Activated T-helper 1 cell treated with anti-CD3 and anti-CD28 coated beads, Interleukin-12 subunit alpha, Interleukin-12 subunit beta, Interleukin-2, Interleukin-4 antibody, amounts not matched to agents 30 ng/mL and 10 ng/mL and 1 ng/mL, durations not matched to agents 14 hours and 24 hours and 36 hours (primary cell): ENCODE data around the gene TNFRSF19. TPM values are rescaled to one million over a fixed set of nuclear protein-coding genes. Genes with fewer than 3 reads are reported as not detected.

Experiments
- DNase-seq: peaks from one replicate; pipeline ENCODE4 v3.0.0; 2021; ENCODE audit warnings: low spot score
- H3K27ac Mint-ChIP-seq: one replicate; pipeline ENCODE4 v1.8.0; 2021; ENCODE audit warnings: mild to moderate bottlenecking, mixed read lengths
- H3K27me3 Mint-ChIP-seq: one replicate; pipeline ENCODE4 v1.8.0; 2022; ENCODE audit warnings: mild to moderate bottlenecking, moderate library complexity, mixed read lengths; ENCODE audit not compliant: insufficient read depth
- H3K36me3 Mint-ChIP-seq: one replicate; pipeline ENCODE4 v1.8.0; 2021; ENCODE audit warnings: low read depth, mixed read lengths
- H3K4me1 Mint-ChIP-seq: one replicate; pipeline ENCODE4 v1.8.0; 2021; ENCODE audit warnings: low read depth, mixed read lengths
- H3K4me3 Mint-ChIP-seq: one replicate; pipeline ENCODE4 v1.8.0; 2021; ENCODE audit warnings: mild to moderate bottlenecking, moderate library complexity, mixed read lengths
- H3K9me3 Mint-ChIP-seq: one replicate; pipeline ENCODE4 v1.8.0; 2021; ENCODE audit warnings: mixed read lengths
- intact Hi-C: fragments of 100-400 bp; cut with micrococcal nuclease; formaldehyde crosslinking; loops from one replicate; pipeline ENCODE4 v1.15.1; 2024
- total RNA-seq: library from RNA; stranded (reverse); gene quantifications from 2 replicates; pipeline ENCODE4 v1.2.3, GENCODE V29; 2022

Gene TNFRSF19
- total RNA-seq, 1 donor from 2014 or later, result not detected

DNA sequence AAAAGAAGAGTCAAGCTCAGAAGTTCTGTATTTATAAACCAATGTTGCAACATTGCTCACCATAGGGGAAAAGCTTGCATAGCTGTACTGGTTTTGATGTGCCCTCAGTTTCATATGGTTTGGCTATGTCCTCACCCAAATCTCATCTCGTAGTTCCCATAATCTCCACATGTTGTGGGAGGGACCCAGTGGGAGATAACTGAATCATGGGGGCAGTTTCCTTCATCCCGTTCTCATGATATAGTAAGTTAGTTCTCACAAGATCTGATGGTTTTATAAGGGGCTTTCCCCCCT, 73.9 kb downstream of the TNFRSF19 start:
- no peaks in the 10 kb centered on the region for H3K9me3 Mint-ChIP-seq
- H3K27me3 Mint-ChIP-seq, result peaks cover 16% of the 10 kb centered on the region
- DNase-seq, result no peak
- intact Hi-C loops, result no loop called here
- H3K4me3 Mint-ChIP-seq, result no peak overlapping the region
- no peaks in the 10 kb centered on the region for H3K4me1 Mint-ChIP-seq
- no peak overlapping the region for H3K27ac Mint-ChIP-seq
- no peaks in the 10 kb centered on the region for H3K36me3 Mint-ChIP-seq

DNA sequence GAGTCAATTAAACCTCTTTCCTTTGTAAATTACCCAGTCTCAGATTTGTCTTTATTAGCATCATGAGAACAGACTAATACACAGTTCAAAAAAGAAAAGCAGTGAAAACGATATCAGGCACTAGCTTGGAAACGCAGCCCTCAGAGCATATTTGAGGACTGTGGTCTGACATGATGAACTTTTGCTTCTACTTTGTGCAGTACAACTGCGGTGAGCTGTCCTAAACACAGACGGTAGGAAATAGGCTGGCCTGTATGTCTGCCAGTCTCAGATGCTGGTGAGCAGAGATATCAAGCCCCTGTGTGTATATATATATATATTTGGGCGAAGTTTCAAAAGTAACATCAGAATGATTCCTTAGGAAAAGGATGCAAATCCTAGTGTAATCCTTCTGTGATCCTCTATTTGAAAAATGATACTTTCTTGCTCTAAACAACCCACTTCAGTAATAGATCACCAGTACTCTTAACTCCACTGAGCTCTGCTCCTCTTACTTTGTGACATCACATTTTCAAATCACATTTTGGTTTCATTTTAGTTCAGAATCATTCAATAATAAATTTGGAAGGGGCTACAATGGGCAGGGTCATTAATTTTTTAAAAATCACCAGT, 74.4 kb downstream of the TNFRSF19 start:
- intact Hi-C loops, result no loop called here
- DNase-seq, result no peak
- Mint-ChIP-seq H3K27ac (no peak overlapping the region), H3K27me3 (peaks cover 18% of the 10 kb centered on the region), H3K36me3 (no peaks in the 10 kb centered on the region), H3K4me1 (no peaks in the 10 kb centered on the region), H3K9me3 (no peaks in the 10 kb centered on the region), H3K4me3 (no peak overlapping the region)

DNA sequence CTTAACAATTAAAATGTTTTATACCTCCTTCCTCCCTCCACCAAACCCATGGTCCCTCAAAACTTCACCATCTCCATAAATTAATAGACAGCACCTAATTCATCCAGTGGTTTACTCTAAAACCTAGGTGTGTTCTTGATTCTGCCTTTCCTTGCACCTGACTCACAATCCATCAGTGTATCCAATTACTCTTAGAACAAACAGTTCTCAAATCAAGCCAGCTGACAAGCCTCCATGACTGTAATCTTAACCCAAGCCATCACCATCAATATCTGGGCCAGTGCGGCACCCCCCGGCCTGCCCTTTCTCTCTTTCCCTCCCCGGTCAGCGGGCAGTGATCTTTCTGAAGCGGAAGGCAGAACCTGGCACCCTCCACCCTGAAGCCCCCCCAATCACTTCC, 75.6 kb downstream of the TNFRSF19 start:
- intact Hi-C loops, result no loop called here
- Mint-ChIP-seq H3K9me3 (no peaks in the 10 kb centered on the region), H3K4me1 (no peaks in the 10 kb centered on the region), H3K27ac (no peak overlapping the region), H3K36me3 (no peaks in the 10 kb centered on the region), H3K27me3 (peaks cover 25% of the 10 kb centered on the region), H3K4me3 (no peak overlapping the region)
- no peak for DNase-seq

DNA sequence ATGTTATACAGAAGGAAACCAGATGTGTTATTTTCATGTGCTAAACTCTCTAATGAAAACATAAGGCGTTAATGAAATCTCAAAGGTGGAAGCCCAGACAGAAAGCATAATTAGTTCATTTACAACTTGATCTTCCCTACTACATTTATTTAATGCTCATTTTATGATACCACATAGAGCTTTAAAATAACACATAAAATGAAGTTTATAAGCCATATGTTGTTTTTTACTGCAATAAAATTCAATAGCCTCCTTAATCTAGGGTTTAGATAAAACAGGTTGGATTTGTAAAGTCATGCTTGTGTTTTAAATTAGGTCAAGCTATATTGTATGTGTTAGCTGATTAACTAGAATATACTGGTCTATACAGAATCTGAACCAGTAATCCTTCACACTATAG, 81.2 kb downstream of the TNFRSF19 start:
- DNase-seq, result no peak
- Mint-ChIP-seq H3K27ac (no peak overlapping the region), H3K4me1 (no peaks in the 10 kb centered on the region), H3K4me3 (no peak overlapping the region), H3K27me3 (peaks cover 32% of the 10 kb centered on the region), H3K36me3 (no peaks in the 10 kb centered on the region), H3K9me3 (no peaks in the 10 kb centered on the region)
- intact Hi-C loops, result no loop called here

DNA sequence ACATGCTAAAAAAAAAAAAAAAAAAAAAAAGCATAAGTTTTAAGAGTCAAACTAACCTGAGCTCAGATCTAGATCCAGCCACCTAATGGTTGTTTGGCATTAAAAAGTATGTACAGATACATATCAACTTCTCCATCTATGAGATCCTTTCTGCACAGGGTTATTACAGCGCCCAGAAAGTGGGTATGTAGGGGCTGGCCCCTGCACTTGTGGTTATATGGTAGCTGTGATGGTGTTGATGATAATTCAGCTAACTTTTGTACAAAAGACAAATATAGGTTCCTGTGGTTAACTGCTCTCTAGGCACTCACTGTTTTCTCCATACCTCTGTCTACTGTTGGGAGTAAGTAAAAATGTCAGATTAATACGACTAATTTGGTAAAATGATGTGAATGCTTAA, 81.7 kb downstream of the TNFRSF19 start:
- no peak overlapping the region for H3K27ac Mint-ChIP-seq
- DNase-seq, result no peak
- intact Hi-C loops, result no loop called here
- no peaks in the 10 kb centered on the region for H3K36me3 Mint-ChIP-seq
- H3K4me1 Mint-ChIP-seq, result no peaks in the 10 kb centered on the region
- H3K4me3 Mint-ChIP-seq, result no peak overlapping the region
- peaks cover 32% of the 10 kb centered on the region for H3K27me3 Mint-ChIP-seq
- no peaks in the 10 kb centered on the region for H3K9me3 Mint-ChIP-seq

DNA sequence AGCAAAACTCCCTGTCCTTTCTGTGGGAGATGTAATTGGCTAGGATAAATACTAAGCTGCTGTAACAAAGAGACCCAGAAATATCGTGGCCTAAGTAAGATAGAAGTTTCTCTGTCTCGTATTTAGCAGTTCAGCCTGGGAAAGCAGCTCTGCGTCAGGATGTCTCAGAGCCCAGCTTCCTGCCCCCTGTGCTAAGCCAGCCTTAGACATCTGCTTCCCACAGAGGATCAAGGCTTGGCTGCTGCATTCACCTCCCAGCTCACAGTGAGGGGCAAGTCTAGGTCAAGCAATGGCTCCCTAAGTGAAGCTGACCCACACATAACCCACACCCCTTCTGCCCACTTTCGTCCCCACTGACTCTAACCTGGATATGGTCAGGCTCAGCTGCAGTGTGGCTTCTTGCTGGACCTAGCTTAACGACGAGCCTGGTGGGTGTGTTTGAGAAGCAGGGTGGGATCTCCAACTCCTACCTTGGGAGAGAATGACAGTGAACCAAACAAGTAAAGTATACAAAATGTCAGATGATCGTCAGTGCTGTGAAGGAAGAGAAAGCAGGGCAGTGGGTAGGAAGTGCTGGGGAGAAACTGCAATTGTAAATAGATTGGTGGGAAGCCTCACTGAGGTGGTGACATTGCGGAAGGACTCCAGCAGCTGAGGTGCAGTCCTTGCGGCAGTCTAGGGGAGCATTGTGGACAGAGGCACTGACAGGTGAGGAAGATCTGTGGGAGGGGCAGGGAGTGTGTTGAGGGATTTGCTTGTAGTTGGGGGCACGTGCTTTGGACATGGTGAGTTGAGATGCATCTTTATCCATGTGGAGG, 82.9 kb downstream of the TNFRSF19 start:
- Mint-ChIP-seq H3K9me3 (no peaks in the 10 kb centered on the region), H3K36me3 (no peaks in the 10 kb centered on the region), H3K27me3 (peaks cover 30% of the 10 kb centered on the region), H3K4me3 (no peak overlapping the region), H3K4me1 (no peaks in the 10 kb centered on the region), H3K27ac (no peak overlapping the region)
- intact Hi-C loops, result no loop called here
- DNase-seq, result no peak

DNA sequence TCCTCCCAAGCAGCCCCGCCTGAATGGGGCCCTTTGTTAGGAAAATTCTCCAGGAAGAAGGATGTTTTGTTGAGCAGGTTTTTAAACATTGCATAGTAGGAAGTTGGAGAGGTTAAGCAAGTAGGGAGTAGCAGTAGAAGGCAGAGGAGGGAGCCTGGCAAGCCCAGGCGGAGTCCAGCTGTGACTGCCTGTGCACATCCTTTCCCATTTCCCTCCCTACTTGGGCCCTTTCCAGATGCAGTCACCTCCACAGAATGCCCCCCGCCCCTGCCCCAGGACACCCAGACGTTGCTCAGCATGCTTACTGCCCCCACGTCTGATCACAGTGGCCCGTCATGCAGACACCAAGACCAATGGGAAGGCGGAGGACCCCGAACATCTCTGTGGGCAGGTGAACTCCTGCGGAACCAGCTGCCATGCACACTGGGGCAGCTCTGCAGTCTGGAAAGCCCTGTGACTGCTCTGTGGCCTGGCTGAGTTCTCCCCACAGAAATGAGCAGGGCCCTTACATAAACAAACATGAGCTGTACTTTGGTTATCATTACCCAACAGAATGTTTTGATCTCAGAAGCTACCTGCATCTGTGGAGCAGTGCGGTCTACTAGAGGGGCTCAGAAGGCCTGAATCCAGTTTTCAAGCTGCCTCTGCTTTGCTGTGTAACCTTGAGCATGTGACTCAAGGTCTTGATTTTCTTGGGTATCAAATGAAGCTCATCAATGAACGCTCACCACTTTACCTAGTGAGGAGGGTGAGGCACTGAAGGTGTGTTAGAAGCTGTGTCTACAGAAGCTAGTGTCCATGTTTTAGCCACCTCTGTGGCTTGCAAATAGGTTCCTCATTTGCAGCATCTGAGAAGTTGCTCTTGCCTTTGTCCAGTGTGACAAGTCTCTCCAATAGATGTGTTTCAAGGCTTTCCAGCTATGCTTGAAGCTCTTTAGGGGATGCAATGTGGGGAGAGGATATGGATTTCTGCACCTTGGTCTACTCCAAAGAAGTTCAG, 84.2 kb downstream of the TNFRSF19 start:
- intact Hi-C loops, result no loop called here
- no peak for DNase-seq
- Mint-ChIP-seq H3K4me1 (no peaks in the 10 kb centered on the region), H3K36me3 (no peaks in the 10 kb centered on the region), H3K9me3 (no peaks in the 10 kb centered on the region), H3K27ac (no peak overlapping the region), H3K4me3 (no peak overlapping the region), H3K27me3 (peaks cover 25% of the 10 kb centered on the region)

DNA sequence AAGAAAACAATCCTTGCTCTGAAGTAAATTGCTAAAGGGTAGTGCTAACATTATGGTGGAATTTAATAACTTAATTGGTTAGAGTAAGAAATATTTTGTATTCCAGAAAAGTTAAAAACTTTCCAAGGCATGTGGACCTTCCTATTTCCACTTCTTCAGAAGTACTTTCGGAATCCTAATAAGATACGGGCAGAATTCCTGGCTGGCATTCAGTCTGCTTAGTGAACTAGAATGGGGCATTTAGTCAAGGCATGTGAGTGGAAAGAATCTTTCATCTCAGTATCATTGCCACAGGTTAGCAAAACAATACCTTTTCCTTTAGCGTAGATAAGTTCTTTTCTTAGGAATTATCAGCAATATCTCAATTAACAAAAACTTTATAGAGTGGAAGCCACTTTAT, 85.1 kb downstream of the TNFRSF19 start:
- intact Hi-C loops, result no loop called here
- Mint-ChIP-seq H3K9me3 (no peaks in the 10 kb centered on the region), H3K4me3 (no peak overlapping the region), H3K27ac (no peak overlapping the region), H3K27me3 (peaks cover 18% of the 10 kb centered on the region), H3K4me1 (no peaks in the 10 kb centered on the region), H3K36me3 (no peaks in the 10 kb centered on the region)
- DNase-seq, result no peak

DNA sequence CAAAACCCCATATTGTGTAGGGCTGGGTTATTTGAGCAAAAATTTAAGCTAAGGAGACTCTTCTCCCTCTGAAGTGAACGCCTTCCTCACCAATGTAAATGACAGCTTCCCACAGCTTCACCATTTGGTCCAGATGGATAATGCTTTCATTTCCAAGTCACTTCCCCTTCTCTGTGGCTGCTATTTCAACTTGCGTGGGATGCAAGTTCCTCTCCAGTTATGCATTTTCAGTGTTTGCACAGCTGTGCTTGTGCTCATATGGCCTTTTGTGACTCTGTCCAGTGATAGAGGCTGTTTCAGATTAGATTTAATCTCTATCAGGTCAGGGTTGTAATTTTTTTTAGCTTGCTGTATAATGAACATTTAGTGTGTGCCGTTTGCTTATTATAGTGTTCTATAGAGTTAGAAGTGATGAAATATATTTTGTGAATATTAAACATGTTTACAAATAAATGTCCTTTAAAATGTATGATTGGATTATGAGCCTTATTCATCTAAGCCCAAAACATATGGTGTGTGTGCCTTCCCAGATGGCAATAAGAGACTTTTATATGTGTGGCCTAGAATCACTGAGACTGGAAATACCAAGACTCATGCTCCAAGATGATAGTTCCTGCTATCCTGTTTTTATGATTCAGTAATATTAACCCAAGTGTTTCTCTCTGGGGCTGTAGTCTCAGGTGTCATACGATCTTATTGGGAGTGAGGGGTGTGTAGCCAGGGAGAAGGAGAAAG, 86.6 kb downstream of the TNFRSF19 start:
- H3K27ac Mint-ChIP-seq, result no peak overlapping the region
- no peak overlapping the region for H3K4me3 Mint-ChIP-seq
- no peaks in the 10 kb centered on the region for H3K36me3 Mint-ChIP-seq
- no peaks in the 10 kb centered on the region for H3K4me1 Mint-ChIP-seq
- intact Hi-C loops, result no loop called here
- no peak for DNase-seq
- H3K9me3 Mint-ChIP-seq, result no peaks in the 10 kb centered on the region
- peaks cover 17% of the 10 kb centered on the region for H3K27me3 Mint-ChIP-seq

DNA sequence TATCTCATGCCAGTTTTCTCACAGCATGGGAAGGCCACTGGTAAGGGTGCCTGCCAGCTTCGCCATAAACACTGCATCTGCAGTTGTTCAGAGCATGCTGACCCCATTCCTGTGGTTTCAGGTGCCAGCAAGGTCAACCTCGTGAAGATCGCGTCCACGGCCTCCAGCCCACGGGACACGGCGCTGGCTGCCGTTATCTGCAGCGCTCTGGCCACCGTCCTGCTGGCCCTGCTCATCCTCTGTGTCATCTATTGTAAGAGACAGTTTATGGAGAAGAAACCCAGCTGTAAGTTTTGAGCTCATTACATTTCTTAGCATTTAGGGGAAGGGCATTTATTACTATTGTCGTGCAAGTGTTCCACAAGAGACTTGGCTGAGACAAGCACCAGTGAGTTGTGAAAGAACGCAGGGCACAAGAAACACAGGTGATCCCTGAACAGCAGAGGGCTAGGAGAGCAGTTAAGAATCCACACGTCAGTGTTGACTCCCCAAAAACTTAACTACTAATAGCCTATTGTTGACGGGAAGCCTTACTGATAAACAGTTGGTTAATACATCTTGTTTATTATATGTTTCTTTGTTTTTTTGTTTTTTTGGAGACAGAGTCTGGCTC, 88.8 kb downstream of the TNFRSF19 start:
- no peaks in the 10 kb centered on the region for H3K36me3 Mint-ChIP-seq
- H3K9me3 Mint-ChIP-seq, result no peaks in the 10 kb centered on the region
- intact Hi-C loops, result no loop called here
- DNase-seq, result no peak
- peaks cover 21% of the 10 kb centered on the region for H3K27me3 Mint-ChIP-seq
- H3K4me1 Mint-ChIP-seq, result no peaks in the 10 kb centered on the region
- H3K4me3 Mint-ChIP-seq, result no peak overlapping the region
- H3K27ac Mint-ChIP-seq, result no peak overlapping the region

DNA sequence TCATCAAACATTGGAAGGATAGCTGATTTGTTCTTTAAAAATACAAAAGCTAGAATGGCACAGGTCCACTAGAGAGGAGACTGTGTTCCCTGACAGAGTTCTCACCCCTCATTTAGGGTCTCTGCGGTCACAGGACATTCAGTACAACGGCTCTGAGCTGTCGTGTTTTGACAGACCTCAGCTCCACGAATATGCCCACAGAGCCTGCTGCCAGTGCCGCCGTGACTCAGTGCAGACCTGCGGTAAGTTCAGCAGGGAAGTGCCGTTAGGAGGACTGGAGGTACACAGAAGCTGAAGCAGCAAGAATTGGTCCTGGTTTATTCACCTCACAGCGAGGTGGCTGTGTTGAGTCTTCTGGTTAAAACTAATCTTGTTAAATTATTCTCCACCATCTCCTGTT, 90.0 kb downstream of the TNFRSF19 start:
- no peak for DNase-seq
- Mint-ChIP-seq H3K9me3 (no peaks in the 10 kb centered on the region), H3K4me1 (no peaks in the 10 kb centered on the region), H3K4me3 (no peak overlapping the region), H3K27me3 (peaks cover 20% of the 10 kb centered on the region), H3K36me3 (no peaks in the 10 kb centered on the region), H3K27ac (no peak overlapping the region)
- intact Hi-C loops, result no loop called here

DNA sequence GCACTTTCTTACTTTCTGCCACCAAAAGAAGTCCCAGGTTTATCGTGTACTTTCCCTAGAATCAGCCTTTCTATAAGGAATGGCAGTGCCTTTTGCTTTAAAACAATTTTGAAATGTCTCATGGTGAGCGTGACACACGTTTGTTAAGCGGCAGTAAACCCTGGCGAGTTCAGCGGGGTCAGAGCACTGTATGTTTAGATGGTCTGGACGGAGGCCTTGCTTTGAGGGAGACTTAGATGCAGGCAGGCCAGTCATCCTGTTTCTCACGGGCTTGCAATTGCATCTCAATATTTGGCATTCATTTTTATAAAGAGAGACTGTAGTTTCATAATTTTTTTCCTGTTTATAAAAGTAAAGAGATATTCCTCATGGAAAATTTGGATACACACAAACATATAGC, 96.4 kb downstream of the TNFRSF19 start:
- Mint-ChIP-seq H3K27ac (no peak overlapping the region), H3K36me3 (no peaks in the 10 kb centered on the region)
- intact Hi-C loops, result loop anchor here (5.0 kb wide), 1 partner anchor 206 kb away; no protein-coding TSS in a partner anchor

More for the DNA sequence above, 96.4 kb downstream of the TNFRSF19 start:
- H3K27me3 Mint-ChIP-seq, result peaks cover 14% of the 10 kb centered on the region
- no peak overlapping the region for H3K4me3 Mint-ChIP-seq
- no peaks in the 10 kb centered on the region for H3K9me3 Mint-ChIP-seq
- no peak for DNase-seq
- no peaks in the 10 kb centered on the region for H3K4me1 Mint-ChIP-seq
